A549 (cell line): ENCODE data around the gene GPR176. TPM values are rescaled to one million over a fixed set of nuclear protein-coding genes. Genes with fewer than 3 reads are reported as not detected.

Source experiments
- ATAC-seq, 2 experiments: fragments of 200-7000 bp in 1 of 2; fragments of >200 bp in 1 of 2; cut with Nextera tagmentation in 1 of 2; cut with Tn5 transposase in 1 of 2; 3 replicates each; pipeline versions ENCODE4 v1.8.0 to v1.9.1; 2018 to 2020; ENCODE audit warnings: mild to moderate bottlenecking in 1 of 2, moderate library complexity in 1 of 2
- CTCF ChIA-PET: fragments of 300-600 bp; sonication (Branson Sonifier 250); formaldehyde crosslinking; extraction: SDS; loops from one replicate; lab custom pipeline; 2021; ENCODE audit warnings: antibody characterized with exemption, inconsistent platforms; lab: Yijun Ruan, JAX
- POLR2A ChIA-PET: fragments of 350-600 bp; formaldehyde crosslinking; extraction: SDS; loops from one replicate; lab custom pipeline; 2021; ENCODE audit warnings: antibody characterized with exemption, inconsistent platforms; lab: Yijun Ruan, JAX
- DNase-seq, 2 experiments: peaks; one replicate each; pipeline versions ENCODE4 v3.0.0 to v3.0.0-alpha.2; 2011 to 2016; ENCODE audit warnings: low read depth in 1 of 2, low spot score in 1 of 2
- FAIRE-seq: peaks from 2 replicates; lab custom pipeline; 2011; peaks lifted over from hg19 to GRCh38; lab: Jason Lieb, UNC
- H3K27ac ChIP-seq, 2 experiments: fragments of >200 bp; sonication (Bioruptor Twin); formaldehyde crosslinking; 3 replicates each; pipeline ENCODE4 v1.5.1; 2016 to 2017
- H3K4me1 ChIP-seq: fragments of >200 bp; sonication (Bioruptor Twin); formaldehyde crosslinking; 3 replicates; pipeline ENCODE4 v1.6.1; 2016
- H3K4me2 ChIP-seq: fragments of >200 bp; sonication (Bioruptor Twin); formaldehyde crosslinking; 3 replicates; pipeline ENCODE4 v1.6.1; 2016
- H3K4me3 ChIP-seq: fragments of >200 bp; sonication (Bioruptor Twin); formaldehyde crosslinking; 3 replicates; pipeline ENCODE4 v1.5.1; 2016
- H3K9me3 ChIP-seq: fragments of >200 bp; sonication (Bioruptor Twin); formaldehyde crosslinking; 3 replicates; pipeline ENCODE4 v1.6.1; 2016
- CHD2 ChIP-seq: fragments of 150-350 bp; IDR thresholded peaks from 2 replicates; pipeline ENCODE4 v1.6.1; 2014; ENCODE audit warnings: low read length; ENCODE audit not compliant: partially characterized antibody
- CHD4 ChIP-seq: fragments of 200-600 bp; sonication (generic); IDR thresholded peaks from 2 replicates; pipeline ENCODE4 v1.6.1; 2016; ENCODE audit warnings: antibody characterized with exemption, mild to moderate bottlenecking, borderline replicate concordance
- ESRRA ChIP-seq: fragments of 150-350 bp; IDR thresholded peaks from 2 replicates; pipeline ENCODE4 v1.6.1; 2014; ENCODE audit warnings: mild to moderate bottlenecking, low read length, borderline replicate concordance
- GATA3 ChIP-seq: IDR thresholded peaks from 2 replicates; pipeline ENCODE4 v1.6.1; 2012; ENCODE audit warnings: borderline replicate concordance
- HOXB13 ChIP-seq: fragments of 250-450 bp; sonication (Bioruptor Pico); IDR thresholded peaks from 2 replicates; pipeline ENCODE4 v1.5.0; 2020; ENCODE audit warnings: low read depth, mild to moderate bottlenecking, moderate library complexity
- HOXB5 ChIP-seq: fragments of 250-450 bp; sonication (Bioruptor Pico); IDR thresholded peaks from 2 replicates; pipeline ENCODE4 v1.5.0; 2020; ENCODE audit warnings: mild to moderate bottlenecking, moderate library complexity
- MAFK ChIP-seq: fragments of 450-650 bp; IDR thresholded peaks from 2 replicates; pipeline ENCODE4 v1.6.1; 2014; ENCODE audit not compliant: partially characterized antibody
- MYC ChIP-seq: IDR thresholded peaks from 2 replicates; pipeline ENCODE4 v1.6.1; 2012; ENCODE audit warnings: mild to moderate bottlenecking, inconsistent platforms, low read length, improper control_type of control experiment, borderline replicate concordance
- NFE2L2 ChIP-seq: fragments of 150-350 bp; conservative IDR thresholded peaks from 2 replicates; pipeline ENCODE4 v1.6.1; 2014; ENCODE audit warnings: low read length
- NR3C1 ChIP-seq: fragments of >200 bp; sonication (Bioruptor Twin); formaldehyde crosslinking; IDR thresholded peaks from 3 replicates; pipeline ENCODE4 v1.6.1; 2017
- PHF8 ChIP-seq: fragments of 200-600 bp; sonication (generic); IDR thresholded peaks from 2 replicates; pipeline ENCODE4 v1.6.1; 2016; ENCODE audit warnings: low read depth, mild to moderate bottlenecking, antibody characterized with exemption, moderate library complexity, borderline replicate concordance
- POLR2A ChIP-seq: IDR thresholded peaks from 2 replicates; pipeline ENCODE4 v1.6.1; 2012; ENCODE audit warnings: mild to moderate bottlenecking, low read length
- POLR2AphosphoS2 ChIP-seq: conservative IDR thresholded peaks from 2 replicates; pipeline ENCODE4 v1.6.1; 2012; ENCODE audit warnings: low read length, improper control_type of control experiment, inconsistent platforms
- RCOR1 ChIP-seq: fragments of 150-350 bp; IDR thresholded peaks from 2 replicates; pipeline ENCODE4 v1.6.1; 2014; ENCODE audit warnings: antibody characterized with exemption, low read length, low read depth
- RNF2 ChIP-seq: fragments of 200-600 bp; sonication (generic); IDR thresholded peaks from 2 replicates; pipeline ENCODE4 v1.6.1; 2016; ENCODE audit warnings: low read depth, mild to moderate bottlenecking, antibody characterized with exemption, moderate library complexity, borderline replicate concordance
- TP53 ChIP-seq: fragments of 250-450 bp; sonication (Bioruptor Pico); IDR thresholded peaks from 2 replicates; pipeline ENCODE4 v1.5.0; 2021; ENCODE audit warnings: mild to moderate bottlenecking, moderate library complexity
- WGBS: methylation state at CpG from one replicate; pipeline ENCODE4 v1.1.6; 2017; ENCODE audit errors: missing lambda C conversion rate; 5-methylcytosine and 5-hydroxymethylcytosine counted together
- polyA plus RNA-seq, 4 experiments: library from polyadenylated mRNA; depleted of rRNA in 3 of 4; stranded (reverse); fragments of >200 nt; fragmentation: RNase III in 1 of 4; extraction: RNeasy Plus Mini Kit Qiagen cat#74134 plus additional on column Dnase treatment in 1 of 4; gene quantifications; 2 replicates in 3 of 4; 3 replicates in 1 of 4; pipeline ENCODE4 v1.2.3, GENCODE V29; 2011 to 2017
- TF ChIP-seq, protein P1 (sequence below): fragments of >200 bp; sonication (Bioruptor Twin); formaldehyde crosslinking; IDR thresholded peaks from 3 replicates; pipeline ENCODE4 v1.6.1; 2016
- TF ChIP-seq, protein P2 (sequence below): fragments of 250-450 bp; sonication (Bioruptor Pico); IDR thresholded peaks from 2 replicates; pipeline ENCODE4 v1.5.0; 2021; ENCODE audit warnings: mild to moderate bottlenecking, moderate library complexity, borderline replicate concordance
- TF ChIP-seq, protein P3 (sequence below): IDR thresholded peaks from 2 replicates; pipeline ENCODE4 v1.6.1; 2012
- TF ChIP-seq, protein P4 (sequence below): fragments of 150-350 bp; IDR thresholded peaks from 2 replicates; pipeline ENCODE4 v1.6.1; 2014; ENCODE audit warnings: low read depth, mild to moderate bottlenecking, low read length
- TF ChIP-seq, protein P5 (sequence below): fragments of >200 bp; sonication (Bioruptor Twin); formaldehyde crosslinking; IDR thresholded peaks from 2 replicates; pipeline ENCODE4 v1.6.1; 2016
- TF ChIP-seq, protein P6 (sequence below): fragments of >200 bp; sonication (Bioruptor Twin); formaldehyde crosslinking; IDR thresholded peaks from 3 replicates; pipeline ENCODE4 v1.5.1; 2016
- TF ChIP-seq, protein P7 (sequence below): fragments of 250-450 bp; sonication (Bioruptor Pico); IDR thresholded peaks from 2 replicates; pipeline ENCODE4 v1.5.0; 2020; ENCODE audit warnings: low read depth, mild to moderate bottlenecking, moderate library complexity
- TF ChIP-seq, protein P8 (sequence below): IDR thresholded peaks from 2 replicates; pipeline ENCODE4 v1.6.1; 2012; ENCODE audit warnings: low read depth, borderline replicate concordance

The GPR176 gene
- polyA plus RNA-seq, 2 of the 4 experiments (the other 2 are of a cell fraction), result 1.5 to 8.1 TPM

DNA sequence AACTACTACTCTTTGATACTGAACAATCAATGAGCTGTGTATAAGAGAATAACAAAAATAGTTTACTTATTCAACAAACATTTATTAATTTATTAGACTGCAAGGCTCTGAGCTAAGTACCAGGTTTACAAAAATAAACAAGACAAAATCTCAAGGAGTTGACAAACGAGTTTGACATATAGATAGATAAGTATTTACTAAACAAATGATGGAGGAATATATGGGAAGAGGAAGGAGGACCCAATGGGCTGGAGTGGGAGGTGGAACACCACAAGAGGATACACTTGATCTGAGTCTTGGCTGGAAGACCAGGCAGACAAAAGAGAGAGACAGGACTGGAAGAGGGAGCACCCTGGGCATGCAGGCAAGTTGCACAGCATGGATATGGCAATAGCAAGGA lies 89.9 kb downstream of the GPR176 start (continued):
- TF ChIP-seq, protein P1, sequence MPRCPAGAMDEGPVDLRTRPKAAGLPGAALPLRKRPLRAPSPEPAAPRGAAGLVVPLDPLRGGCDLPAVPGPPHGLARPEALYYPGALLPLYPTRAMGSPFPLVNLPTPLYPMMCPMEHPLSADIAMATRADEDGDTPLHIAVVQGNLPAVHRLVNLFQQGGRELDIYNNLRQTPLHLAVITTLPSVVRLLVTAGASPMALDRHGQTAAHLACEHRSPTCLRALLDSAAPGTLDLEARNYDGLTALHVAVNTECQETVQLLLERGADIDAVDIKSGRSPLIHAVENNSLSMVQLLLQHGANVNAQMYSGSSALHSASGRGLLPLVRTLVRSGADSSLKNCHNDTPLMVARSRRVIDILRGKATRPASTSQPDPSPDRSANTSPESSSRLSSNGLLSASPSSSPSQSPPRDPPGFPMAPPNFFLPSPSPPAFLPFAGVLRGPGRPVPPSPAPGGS, result no peak
- TF ChIP-seq, all 56 proteins: peak for 0

DNA sequence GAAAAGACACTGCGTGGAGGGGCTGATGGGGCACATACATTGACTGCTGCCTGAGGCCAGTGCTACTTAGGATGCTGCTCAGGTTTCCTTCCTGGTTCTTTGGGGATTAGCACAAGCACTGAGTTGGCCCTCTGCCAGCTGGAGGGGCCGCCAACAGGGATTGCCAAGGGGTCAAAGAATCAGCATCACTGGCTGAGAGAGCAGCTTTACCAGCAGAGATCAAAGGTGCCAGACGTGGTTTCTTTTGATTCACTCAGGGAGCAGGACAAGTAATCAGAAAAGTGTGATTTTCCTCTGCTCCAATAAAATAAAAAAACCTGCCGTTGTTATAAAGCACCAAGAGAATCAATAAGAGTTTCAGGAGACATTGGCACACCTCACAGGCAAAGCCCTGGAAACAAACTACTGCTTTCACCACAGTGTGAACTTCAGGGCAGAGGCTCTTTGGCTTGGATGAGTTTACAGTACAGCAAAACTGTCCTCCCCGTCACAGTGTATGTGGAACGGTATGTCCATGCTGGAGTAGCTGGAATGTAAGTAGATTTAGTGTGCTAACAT lies 91.6 kb downstream of the GPR176 start:
- no peak for ATAC-seq
- CTCF ChIA-PET, result no interaction called here
- H3K4me2 ChIP-seq, result no peak overlapping the region
- H3K27ac ChIP-seq, result no peak overlapping the region
- H3K4me3 ChIP-seq, result no peak overlapping the region
- H3K4me1 ChIP-seq, result peaks cover 3% of the 10 kb centered on the region; the same call in 1 of the 3 replicates
- FAIRE-seq, result no peak
- POLR2A ChIA-PET, result no interaction called here
- WGBS, result 58% methylated on average over 6 of the region's 6 CpGs
- DNase-seq, result no peak
- TF ChIP-seq, protein P2, sequence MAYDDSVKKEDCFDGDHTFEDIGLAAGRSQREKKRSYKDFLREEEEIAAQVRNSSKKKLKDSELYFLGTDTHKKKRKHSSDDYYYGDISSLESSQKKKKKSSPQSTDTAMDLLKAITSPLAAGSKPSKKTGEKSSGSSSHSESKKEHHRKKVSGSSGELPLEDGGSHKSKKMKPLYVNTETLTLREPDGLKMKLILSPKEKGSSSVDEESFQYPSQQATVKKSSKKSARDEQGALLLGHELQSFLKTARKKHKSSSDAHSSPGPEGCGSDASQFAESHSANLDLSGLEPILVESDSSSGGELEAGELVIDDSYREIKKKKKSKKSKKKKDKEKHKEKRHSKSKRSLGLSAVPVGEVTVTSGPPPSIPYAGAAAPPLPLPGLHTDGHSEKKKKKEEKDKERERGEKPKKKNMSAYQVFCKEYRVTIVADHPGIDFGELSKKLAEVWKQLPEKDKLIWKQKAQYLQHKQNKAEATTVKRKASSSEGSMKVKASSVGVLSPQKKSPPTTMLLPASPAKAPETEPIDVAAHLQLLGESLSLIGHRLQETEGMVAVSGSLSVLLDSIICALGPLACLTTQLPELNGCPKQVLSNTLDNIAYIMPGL (CRISPR knock-in tag), result no peak
- no peak for TF ChIP-seq ESRRA
- TF ChIP-seq MYC, result no peak
- no peak for TF ChIP-seq POLR2AphosphoS2
- TF ChIP-seq, protein P3, sequence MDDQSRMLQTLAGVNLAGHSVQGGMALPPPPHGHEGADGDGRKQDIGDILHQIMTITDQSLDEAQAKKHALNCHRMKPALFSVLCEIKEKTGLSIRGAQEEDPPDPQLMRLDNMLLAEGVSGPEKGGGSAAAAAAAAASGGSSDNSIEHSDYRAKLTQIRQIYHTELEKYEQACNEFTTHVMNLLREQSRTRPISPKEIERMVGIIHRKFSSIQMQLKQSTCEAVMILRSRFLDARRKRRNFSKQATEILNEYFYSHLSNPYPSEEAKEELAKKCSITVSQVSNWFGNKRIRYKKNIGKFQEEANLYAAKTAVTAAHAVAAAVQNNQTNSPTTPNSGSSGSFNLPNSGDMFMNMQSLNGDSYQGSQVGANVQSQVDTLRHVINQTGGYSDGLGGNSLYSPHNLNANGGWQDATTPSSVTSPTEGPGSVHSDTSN, result no peak
- TF ChIP-seq, protein P4, sequence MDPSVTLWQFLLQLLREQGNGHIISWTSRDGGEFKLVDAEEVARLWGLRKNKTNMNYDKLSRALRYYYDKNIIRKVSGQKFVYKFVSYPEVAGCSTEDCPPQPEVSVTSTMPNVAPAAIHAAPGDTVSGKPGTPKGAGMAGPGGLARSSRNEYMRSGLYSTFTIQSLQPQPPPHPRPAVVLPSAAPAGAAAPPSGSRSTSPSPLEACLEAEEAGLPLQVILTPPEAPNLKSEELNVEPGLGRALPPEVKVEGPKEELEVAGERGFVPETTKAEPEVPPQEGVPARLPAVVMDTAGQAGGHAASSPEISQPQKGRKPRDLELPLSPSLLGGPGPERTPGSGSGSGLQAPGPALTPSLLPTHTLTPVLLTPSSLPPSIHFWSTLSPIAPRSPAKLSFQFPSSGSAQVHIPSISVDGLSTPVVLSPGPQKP, result no peak
- TF ChIP-seq RNF2, result no peak
- no peak for TF ChIP-seq RCOR1
- no peak for TF ChIP-seq NR3C1
- TF ChIP-seq HOXB5 (CRISPR knock-in tag), result no peak
- no peak for TF ChIP-seq CHD2
- no peak for TF ChIP-seq GATA3
- TF ChIP-seq, all 56 proteins: peak for 0
- H3K9me3 ChIP-seq, result no peaks in the 10 kb centered on the region

DNA sequence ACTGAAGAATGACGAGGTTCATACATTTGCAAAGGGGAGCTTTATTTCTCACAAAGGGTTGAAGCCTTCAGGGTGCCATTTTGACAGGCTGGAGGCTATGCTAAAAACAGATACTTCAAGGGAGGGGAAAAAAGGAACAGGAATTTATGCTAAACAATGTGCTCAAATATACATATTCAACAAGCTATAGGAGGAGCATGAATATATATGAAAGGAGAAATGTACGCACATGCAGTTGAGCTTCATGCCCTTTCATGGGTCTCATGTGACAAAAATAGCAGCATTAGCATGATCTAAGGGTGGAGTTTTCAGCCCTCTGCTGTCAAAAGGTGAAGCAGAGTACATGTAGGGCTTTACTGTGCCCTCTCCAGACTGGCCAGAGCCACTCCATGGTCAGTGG lies 93.1 kb downstream of the GPR176 start:
- no peak for FAIRE-seq
- WGBS, result 81% methylated on average over 2 of the region's 2 CpGs
- Histone ChIP-seq H3K4me3 (no peak overlapping the region), H3K9me3 (no peaks in the 10 kb centered on the region), H3K4me2 (no peak overlapping the region), H3K27ac (no peak overlapping the region), H3K4me1 (no peaks in the 10 kb centered on the region)
- ATAC-seq, result no peak
- ChIA-PET CTCF (interaction anchor here (1.2 to 1.7 kb wide), 4 partner anchors 9 to 94 kb away, joined by 3 to 4 read pairs (median 4); no protein-coding TSS in a partner anchor), POLR2A (no interaction called here)
- DNase-seq, result no peak
- TF ChIP-seq, protein P5, sequence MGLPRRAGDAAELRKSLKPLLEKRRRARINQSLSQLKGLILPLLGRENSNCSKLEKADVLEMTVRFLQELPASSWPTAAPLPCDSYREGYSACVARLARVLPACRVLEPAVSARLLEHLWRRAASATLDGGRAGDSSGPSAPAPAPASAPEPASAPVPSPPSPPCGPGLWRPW, result no peak
- TF ChIP-seq MAFK (no peak), TP53 (no peak), RCOR1 (no peak), HOXB13 (CRISPR knock-in tag) (no peak), POLR2A (no peak), CHD4 (no peak), GATA3 (no peak), PHF8 (no peak), NFE2L2 (no peak)
- TF ChIP-seq, protein P6, sequence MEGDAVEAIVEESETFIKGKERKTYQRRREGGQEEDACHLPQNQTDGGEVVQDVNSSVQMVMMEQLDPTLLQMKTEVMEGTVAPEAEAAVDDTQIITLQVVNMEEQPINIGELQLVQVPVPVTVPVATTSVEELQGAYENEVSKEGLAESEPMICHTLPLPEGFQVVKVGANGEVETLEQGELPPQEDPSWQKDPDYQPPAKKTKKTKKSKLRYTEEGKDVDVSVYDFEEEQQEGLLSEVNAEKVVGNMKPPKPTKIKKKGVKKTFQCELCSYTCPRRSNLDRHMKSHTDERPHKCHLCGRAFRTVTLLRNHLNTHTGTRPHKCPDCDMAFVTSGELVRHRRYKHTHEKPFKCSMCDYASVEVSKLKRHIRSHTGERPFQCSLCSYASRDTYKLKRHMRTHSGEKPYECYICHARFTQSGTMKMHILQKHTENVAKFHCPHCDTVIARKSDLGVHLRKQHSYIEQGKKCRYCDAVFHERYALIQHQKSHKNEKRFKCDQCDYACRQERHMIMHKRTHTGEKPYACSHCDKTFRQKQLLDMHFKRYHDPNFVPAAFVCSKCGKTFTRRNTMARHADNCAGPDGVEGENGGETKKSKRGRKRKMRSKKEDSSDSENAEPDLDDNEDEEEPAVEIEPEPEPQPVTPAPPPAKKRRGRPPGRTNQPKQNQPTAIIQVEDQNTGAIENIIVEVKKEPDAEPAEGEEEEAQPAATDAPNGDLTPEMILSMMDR, result no peak
- TF ChIP-seq, protein P7, sequence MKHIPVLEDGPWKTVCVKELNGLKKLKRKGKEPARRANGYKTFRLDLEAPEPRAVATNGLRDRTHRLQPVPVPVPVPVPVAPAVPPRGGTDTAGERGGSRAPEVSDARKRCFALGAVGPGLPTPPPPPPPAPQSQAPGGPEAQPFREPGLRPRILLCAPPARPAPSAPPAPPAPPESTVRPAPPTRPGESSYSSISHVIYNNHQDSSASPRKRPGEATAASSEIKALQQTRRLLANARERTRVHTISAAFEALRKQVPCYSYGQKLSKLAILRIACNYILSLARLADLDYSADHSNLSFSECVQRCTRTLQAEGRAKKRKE (CRISPR knock-in tag), result no peak
- TF ChIP-seq, protein P8, sequence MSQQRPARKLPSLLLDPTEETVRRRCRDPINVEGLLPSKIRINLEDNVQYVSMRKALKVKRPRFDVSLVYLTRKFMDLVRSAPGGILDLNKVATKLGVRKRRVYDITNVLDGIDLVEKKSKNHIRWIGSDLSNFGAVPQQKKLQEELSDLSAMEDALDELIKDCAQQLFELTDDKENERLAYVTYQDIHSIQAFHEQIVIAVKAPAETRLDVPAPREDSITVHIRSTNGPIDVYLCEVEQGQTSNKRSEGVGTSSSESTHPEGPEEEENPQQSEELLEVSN, result no peak
- TF ChIP-seq, protein P4, result no peak
